HG02970 (cell line): Measurements from ENCODE around the gene CPT1B.
A peak's percentile ranks its signal among the peaks of the same experiment; 100 is the strongest.
"Not testable (repeated sequence)": the region's sequence is repeated elsewhere in the genome, so short reads cannot be mapped to it uniquely, and the experiment has no call there.

Experiments used
- ATAC-seq: cut with Tn5 transposase; IDR thresholded peaks from one replicate; pipeline ENCODE4 v1.9.1; 2021; ENCODE audit warnings: mild to moderate bottlenecking, moderate library complexity, moderate number of reproducible peaks; ENCODE audit not compliant: unreplicated experiment, low FRiP score

Gene CPT1B

GRCh38 chr22:50577987-50578775, at the start of gene CPT1B:
Gene CPT1B (minus strand): TSS chr22:50578427. CDS start chr22:50577915, 512 bp downstream.
- ATAC-seq: no peak

GRCh38 chr22:50626850-50627641, 48.8 kb upstream of the CPT1B start:
- no peak for ATAC-seq

- ATAC-seq: no peak
These were observed 48.2 kb upstream of the CPT1B start for GRCh38 chr22:50626314-50626849.

GRCh38 chr22:50625568-50626313, 47.5 kb upstream of the CPT1B start:
- no peak for ATAC-seq

GRCh38 chr22:50625131-50625567, 46.9 kb upstream of the CPT1B start:
- ATAC-seq: no peak

GRCh38 chr22:50624347-50625130, 46.3 kb upstream of the CPT1B start:
- no peak for ATAC-seq

GRCh38 chr22:50622723-50623327, 44.6 kb upstream of the CPT1B start:
- no peak for ATAC-seq

- no peak for ATAC-seq
These were observed 43.9 kb upstream of the CPT1B start for GRCh38 chr22:50621948-50622722.

GRCh38 chr22:50621356-50621880, 43.2 kb upstream of the CPT1B start:
- ATAC-seq: peak; percentile 22

- ATAC-seq: peak; percentile 46
These were observed 42.5 kb upstream of the CPT1B start for GRCh38 chr22:50620593-50621355.

GRCh38 chr22:50614296-50614695, 36.1 kb upstream of the CPT1B start:
- ATAC-seq: not testable (repeated sequence)

- ATAC-seq: no peak
These were observed 35.2 kb upstream of the CPT1B start for GRCh38 chr22:50613291-50613981.

GRCh38 chr22:50612528-50613221, 34.4 kb upstream of the CPT1B start:
- ATAC-seq: no peak

- no peak for ATAC-seq
These were observed 33.9 kb upstream of the CPT1B start for GRCh38 chr22:50612168-50612527.

- no peak for ATAC-seq
These were observed 33.3 kb upstream of the CPT1B start for GRCh38 chr22:50611341-50612060.

GRCh38 chr22:50610581-50610980, 32.4 kb upstream of the CPT1B start:
- ATAC-seq: no peak
